HFFc6 (cell line): ENCODE data around the gene SLIT1. TPM values are rescaled to one million over a fixed set of nuclear protein-coding genes. Genes with fewer than 3 reads are reported as not detected.

Source experiments
- DNase-seq: peaks from one replicate; pipeline ENCODE4 v3.0.0-alpha.2; 2018
- H3K27ac Mint-ChIP-seq: 2 replicates; pipeline ENCODE4 v1.8.0; 2020; ENCODE audit warnings: mild to moderate bottlenecking, mixed read lengths
- H3K27me3 Mint-ChIP-seq: 2 replicates; pipeline ENCODE4 v1.8.0; 2021; ENCODE audit warnings: mild to moderate bottlenecking, moderate library complexity, mixed read lengths; ENCODE audit not compliant: insufficient read depth
- H3K36me3 Mint-ChIP-seq: 2 replicates; pipeline ENCODE4 v1.8.0; 2021; ENCODE audit warnings: low read depth, mixed read lengths
- H3K4me1 Mint-ChIP-seq: 2 replicates; pipeline ENCODE4 v1.8.0; 2020; ENCODE audit warnings: low read depth, mixed read lengths
- H3K4me3 Mint-ChIP-seq: 2 replicates; pipeline ENCODE4 v1.8.0; 2020; ENCODE audit warnings: mild to moderate bottlenecking, moderate library complexity, mixed read lengths
- H3K9me3 Mint-ChIP-seq: 2 replicates; pipeline ENCODE4 v1.8.0; 2020; ENCODE audit warnings: mild to moderate bottlenecking, mixed read lengths
- CTCF ChIP-seq: fragments of 200-600 bp; sonication (generic); IDR thresholded peaks from 2 replicates; pipeline ENCODE4 v1.5.0; 2021; ENCODE audit warnings: antibody characterized with exemption, mild to moderate bottlenecking
- total RNA-seq, 6 experiments: library from RNA; stranded (reverse); fragmentation: NEBNext Ultra II Directional; extraction: Animal tissue kit (Norgen Biotek cat#: 25700); gene quantifications; 2 replicates in 1 of 6; 3 replicates in 5 of 6; pipeline ENCODE4 v1.2.3, GENCODE V29; 2021

Gene SLIT1
- total RNA-seq, 6 experiments from 2014 or later, result 0.05 TPM; not detected in 5

- Mint-ChIP-seq H3K36me3 (no peaks in the 10 kb centered on the region), H3K27me3 (peaks cover 59% of the 10 kb centered on the region), H3K4me3 (no peak overlapping the region), H3K27ac (no peak overlapping the region), H3K9me3 (no peaks in the 10 kb centered on the region), H3K4me1 (no peaks in the 10 kb centered on the region)
- no peak for TF ChIP-seq CTCF
- no peak for DNase-seq
Observed at GRCh38 chr10:97182288-97182990, 3.3 kb downstream of the SLIT1 start.

GRCh38 chr10:97180986-97181385 is 4.8 kb downstream of the SLIT1 start:
- Mint-ChIP-seq H3K27ac (no peak overlapping the region), H3K4me3 (no peak overlapping the region), H3K9me3 (no peaks in the 10 kb centered on the region), H3K36me3 (no peaks in the 10 kb centered on the region), H3K4me1 (no peaks in the 10 kb centered on the region), H3K27me3 (peaks cover 47% of the 10 kb centered on the region)
- no peak for DNase-seq
- no peak for TF ChIP-seq CTCF

- peaks cover 53% of the 10 kb centered on the region for H3K27me3 Mint-ChIP-seq
- H3K36me3 Mint-ChIP-seq, result no peaks in the 10 kb centered on the region
- no peaks in the 10 kb centered on the region for H3K4me1 Mint-ChIP-seq
- DNase-seq, result no peak
- H3K27ac Mint-ChIP-seq, result no peak overlapping the region
- H3K4me3 Mint-ChIP-seq, result no peak overlapping the region
- no peak for TF ChIP-seq CTCF
- no peaks in the 10 kb centered on the region for H3K9me3 Mint-ChIP-seq
Observed at GRCh38 chr10:97180363-97180755, 5.4 kb downstream of the SLIT1 start.

- peaks cover 51% of the 10 kb centered on the region for H3K27me3 Mint-ChIP-seq
- no peak overlapping the region for H3K27ac Mint-ChIP-seq
- DNase-seq, result no peak
Observed at GRCh38 chr10:97179731-97180362, 5.9 kb downstream of the SLIT1 start.

GRCh38 chr10:97179311-97179710 is 6.4 kb downstream of the SLIT1 start:
- TF ChIP-seq CTCF, result no peak
- H3K4me3 Mint-ChIP-seq, result no peak overlapping the region
- peaks cover 48% of the 10 kb centered on the region for H3K27me3 Mint-ChIP-seq
- H3K9me3 Mint-ChIP-seq, result no peaks in the 10 kb centered on the region
- H3K36me3 Mint-ChIP-seq, result no peaks in the 10 kb centered on the region
- H3K27ac Mint-ChIP-seq, result no peak overlapping the region
- no peak for DNase-seq
- H3K4me1 Mint-ChIP-seq, result no peaks in the 10 kb centered on the region

More at GRCh38 chr10:97179731-97180362, 5.9 kb downstream of the SLIT1 start:
- no peaks in the 10 kb centered on the region for H3K4me1 Mint-ChIP-seq
- no peaks in the 10 kb centered on the region for H3K36me3 Mint-ChIP-seq
- H3K9me3 Mint-ChIP-seq, result no peaks in the 10 kb centered on the region
- no peak for TF ChIP-seq CTCF
- H3K4me3 Mint-ChIP-seq, result no peak overlapping the region
